CD4-positive, alpha-beta T cell treated with Interferon gamma for 1 hour (primary cell): ENCODE results near the gene KLHL25.
"Not testable (repeated sequence)": the region's sequence is repeated elsewhere in the genome, so short reads cannot be mapped to it uniquely, and the experiment has no call there.

Source experiments
- DNase-seq: peaks from one replicate; pipeline ENCODE4 v3.0.0-alpha.2; 2020

KLHL25 gene

GRCh38 chr15:85802617-85803016 lies 7.9 kb upstream of the KLHL25 start:
- not testable (repeated sequence) for DNase-seq

- DNase-seq, result no peak
Measured at GRCh38 chr15:85800478-85801123, 5.9 kb upstream of the KLHL25 start.

GRCh38 chr15:85796371-85796770 lies 1.6 kb upstream of the KLHL25 start:
- DNase-seq, result not testable (repeated sequence)

GRCh38 chr15:85795337-85796305 lies 896 bp upstream of the KLHL25 start:
- DNase-seq, result no peak

DNA sequence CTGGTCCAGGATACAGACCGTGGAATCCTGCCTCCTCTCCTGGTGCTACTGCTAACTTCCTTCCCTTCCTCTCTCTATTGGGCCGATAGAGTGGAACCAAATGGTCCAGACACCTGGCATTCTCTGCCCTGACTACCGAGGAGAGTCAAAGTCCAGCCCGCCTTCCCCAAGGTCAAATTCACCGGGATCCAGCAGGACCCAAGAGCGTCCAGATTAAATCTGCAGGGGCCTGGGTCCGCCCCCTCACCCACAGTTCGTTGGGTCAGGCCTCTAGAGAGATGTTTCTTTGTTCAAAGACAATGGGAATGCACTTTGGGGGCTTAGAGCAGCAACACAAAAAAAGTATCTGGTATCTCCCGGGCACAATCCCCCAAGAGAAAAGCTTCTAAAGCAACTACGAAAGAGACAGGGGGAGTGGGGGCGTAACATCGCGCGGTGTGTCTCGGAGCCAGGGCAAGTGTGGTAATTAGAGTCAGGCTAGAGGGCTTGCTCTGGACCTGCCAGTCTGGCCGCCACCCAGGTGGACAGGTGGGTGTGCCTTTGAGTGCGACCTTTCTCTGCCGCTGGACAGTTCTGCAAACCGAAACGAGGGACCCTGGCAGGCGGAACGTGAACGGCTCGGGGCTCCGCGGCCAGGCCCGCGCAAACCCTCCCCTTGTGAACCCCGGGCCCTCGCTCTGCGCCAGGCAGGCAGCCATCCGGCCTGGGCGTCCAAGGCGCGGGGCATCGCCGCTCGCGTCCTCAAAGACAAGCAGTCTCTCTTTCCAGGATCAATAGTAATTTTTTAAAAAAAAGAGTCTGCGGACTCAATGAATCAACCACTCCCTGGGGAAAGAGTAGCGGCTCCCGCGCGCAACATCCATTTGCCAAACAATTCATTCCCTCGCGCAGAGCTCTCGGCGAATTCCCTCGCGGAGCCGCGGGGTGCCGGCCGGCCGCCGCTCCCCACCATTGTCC lies 806 bp downstream of the KLHL25 start:
- DNase-seq, result peak; percentile 17

- DNase-seq, result no peak
Measured at GRCh38 chr15:85792912-85793590, 1.7 kb downstream of the KLHL25 start.

- no peak for DNase-seq
Measured at GRCh38 chr15:85792102-85792731, 2.5 kb downstream of the KLHL25 start.

DNA sequence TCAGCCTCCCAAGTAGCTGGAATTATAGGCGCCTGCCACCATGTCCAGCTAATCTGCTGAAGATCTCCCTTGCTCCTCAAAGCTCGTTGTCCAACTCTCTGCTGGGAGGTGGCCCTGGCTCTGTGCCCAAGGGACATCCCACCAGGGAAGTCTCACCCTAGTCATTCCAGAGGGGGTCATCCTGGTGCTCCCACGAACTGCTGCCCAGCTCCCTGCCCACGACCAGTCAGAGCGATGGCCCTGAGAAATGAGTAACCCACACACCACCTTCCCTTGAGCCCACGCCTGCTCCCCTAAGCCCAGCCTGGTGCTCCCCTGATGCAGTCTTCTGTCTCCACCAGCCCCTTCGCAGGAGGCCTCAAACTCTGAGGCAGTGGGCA lies 5.2 kb downstream of the KLHL25 start:
- no peak for DNase-seq

DNA sequence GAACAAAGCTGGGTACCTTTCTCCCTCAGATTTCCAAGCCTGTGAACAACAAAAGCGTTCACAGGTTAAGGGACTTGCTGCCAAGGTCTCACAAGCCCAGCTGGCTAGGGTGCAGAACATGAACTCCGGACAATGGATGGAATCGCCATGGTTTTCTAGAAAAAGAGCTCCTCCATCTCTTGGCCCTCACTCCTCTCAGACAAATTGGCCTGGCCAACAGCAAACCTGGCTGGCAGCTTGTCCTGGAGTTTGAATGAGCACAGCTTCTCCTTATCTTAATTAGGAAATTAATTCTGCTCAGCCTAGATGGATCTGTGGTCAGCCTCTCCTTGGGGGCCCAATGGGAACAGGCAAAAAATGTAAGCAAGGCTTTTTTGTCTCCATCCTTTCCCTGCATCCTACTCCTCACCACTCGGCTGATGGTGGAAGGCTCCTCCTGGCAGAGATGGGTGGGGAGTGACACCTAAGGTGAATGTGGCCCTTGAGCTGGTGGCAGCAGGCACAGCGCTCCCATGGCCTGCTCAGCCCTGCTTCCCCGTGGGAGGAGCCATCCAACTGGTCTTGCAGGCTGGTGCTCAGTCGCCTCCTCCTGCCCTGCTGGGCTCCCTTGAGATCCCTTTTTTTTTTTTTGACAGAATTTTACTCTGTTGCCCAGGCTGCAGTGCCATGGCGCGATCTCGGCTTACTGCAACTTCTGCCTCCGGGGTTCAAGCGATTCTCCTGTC lies 5.8 kb downstream of the KLHL25 start:
- DNase-seq, result no peak

DNA sequence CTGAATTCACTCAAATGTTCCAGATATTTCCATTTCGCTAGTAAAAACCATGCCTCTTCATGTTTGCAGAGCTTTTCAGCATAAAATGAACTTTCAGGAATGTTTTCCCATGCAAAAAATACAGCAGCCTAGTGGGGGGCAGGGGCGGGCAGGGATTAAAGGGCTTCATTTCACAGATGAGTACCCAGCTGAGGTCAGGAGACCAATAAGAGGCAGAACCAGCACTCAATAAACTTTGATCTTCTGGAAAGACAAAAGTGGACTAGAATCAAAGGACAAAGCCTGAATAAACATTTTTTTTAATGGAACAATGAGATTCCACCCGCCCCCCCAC lies 8.0 kb downstream of the KLHL25 start:
- DNase-seq, result no peak

DNA sequence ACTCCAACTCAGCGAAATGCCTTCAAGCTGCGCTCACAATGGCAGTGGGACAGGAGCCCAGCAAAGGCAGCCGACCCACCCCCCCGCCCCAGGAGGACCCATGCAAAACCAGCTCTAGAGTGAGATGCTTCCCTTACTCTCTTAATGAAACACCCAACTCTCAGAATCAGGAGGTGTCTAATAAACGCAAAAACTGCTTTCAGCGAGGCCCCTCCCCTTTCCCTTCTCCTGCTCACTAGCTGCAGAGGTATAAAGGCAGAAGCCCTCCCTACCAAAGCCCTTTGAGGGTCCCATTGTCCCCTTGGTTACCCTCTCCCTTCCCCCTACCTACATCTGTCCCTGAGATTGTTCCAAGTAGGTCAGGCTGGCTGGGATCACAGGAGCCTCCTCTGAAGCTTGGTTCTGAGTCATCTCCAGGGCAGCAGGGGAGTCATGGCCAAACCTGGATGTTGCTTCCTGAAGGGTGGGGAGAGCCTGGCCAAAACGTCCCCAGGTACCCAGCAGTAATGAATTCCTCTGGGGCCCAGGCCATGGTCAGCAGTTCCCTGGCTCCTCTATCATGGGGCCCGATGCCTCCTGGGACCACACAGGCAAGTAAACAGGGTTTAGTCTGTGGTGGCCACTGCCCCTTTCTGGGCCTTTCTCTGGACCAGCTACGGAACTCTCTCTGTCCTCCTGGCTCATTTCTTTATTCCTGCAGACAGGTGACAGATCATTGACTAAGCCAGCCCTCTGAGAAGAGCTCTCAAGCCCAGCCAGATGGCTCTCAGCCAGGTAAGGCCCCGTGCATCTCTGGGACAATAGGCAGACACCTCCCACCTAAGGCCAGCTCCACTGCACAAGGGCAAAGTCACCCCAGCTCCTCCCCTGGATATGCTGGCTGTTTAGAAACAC lies 8.6 kb downstream of the KLHL25 start:
- no peak for DNase-seq

- no peak for DNase-seq
Measured at GRCh38 chr15:85782064-85782463, 12.7 kb downstream of the KLHL25 start.

DNA sequence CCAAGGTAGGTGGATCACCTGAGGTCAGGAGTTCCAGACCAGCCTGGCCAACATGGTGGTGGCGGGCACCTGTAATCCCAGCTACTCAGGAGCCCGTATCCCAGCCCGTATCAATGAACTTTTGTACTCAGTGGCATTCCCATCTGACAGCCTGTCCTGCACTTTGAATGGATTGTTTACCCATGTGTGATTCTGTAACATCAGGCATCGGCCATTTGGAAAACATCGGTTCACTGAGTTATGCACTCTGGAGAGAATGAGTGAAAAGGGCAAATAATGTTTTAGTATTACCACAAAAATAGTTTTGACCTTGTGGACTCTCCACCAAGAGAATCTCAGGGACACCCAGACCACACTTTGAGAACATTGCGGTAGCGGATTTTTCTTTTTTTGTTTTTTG lies 13.6 kb downstream of the KLHL25 start:
- no peak for DNase-seq

DNA sequence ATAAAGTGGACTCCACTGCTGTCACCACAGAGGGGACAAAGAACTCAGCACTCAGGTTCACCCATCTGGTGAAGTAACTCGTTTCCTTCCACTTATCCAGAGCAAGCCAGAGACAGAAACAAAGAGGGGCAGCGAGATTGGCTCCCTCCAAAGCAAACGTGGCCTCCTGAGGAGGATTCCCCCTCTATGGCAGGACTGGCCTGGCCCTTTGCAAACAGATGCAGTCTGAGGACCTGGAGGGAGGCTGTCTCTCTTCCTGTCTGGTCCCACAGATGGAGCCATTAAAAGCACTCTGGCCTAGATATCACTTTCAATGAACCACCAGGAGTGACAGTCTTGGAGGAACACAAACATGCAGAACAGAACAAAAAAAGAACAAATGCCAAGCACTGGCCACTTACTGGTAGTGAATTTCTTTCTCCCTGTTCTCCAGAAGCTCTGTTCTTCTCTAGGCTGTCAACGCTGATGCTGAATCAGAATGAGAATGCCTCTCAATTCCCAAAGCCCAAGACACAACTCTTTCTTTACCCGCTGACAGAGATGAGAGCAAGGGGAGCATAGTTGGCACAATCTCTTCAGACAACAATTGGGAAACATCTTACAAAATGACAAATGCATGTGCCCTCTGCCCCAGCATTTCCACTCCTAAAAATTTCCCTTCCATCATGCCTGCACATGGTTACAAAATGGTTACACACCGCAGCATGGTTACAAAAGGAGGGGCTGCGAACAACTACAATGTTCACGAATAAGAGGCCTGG lies 14.3 kb downstream of the KLHL25 start:
- no peak for DNase-seq

- DNase-seq, result no peak
Measured at GRCh38 chr15:85779249-85779648, 15.5 kb downstream of the KLHL25 start.

GRCh38 chr15:85778107-85778776 lies 16.5 kb downstream of the KLHL25 start:
- no peak for DNase-seq

- no peak for DNase-seq
Measured at GRCh38 chr15:85777250-85778106, 17.2 kb downstream of the KLHL25 start.

DNA sequence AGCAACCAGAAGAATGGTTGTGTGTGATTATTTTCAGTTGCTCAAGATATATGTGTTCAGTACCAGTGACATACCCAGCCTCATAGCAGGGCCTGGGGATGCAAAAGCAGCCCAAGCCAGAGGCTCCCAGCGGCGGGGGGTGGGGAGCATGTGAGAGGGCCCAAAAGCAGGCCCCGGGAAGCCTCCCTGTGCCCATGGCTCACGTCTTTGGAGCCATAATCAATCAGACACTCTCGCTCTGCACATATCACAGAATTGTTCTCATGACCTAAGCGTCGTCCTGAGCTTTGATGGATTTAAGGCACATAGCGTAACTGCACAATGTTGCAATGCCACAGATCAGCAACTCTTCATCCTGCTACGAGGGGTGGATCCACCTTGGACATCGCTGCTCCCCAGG lies 20.8 kb downstream of the KLHL25 start:
- DNase-seq, result no peak
